GM21786 (cell line): ENCODE results near the gene STRADB.
"Not testable (repeated sequence)": the region's sequence is repeated elsewhere in the genome, so short reads cannot be mapped to it uniquely, and the experiment has no call there.

Source experiments
- ATAC-seq: cut with Tn5 transposase; IDR thresholded peaks from one replicate; pipeline ENCODE4 v1.9.1; 2021; ENCODE audit not compliant: unreplicated experiment

The STRADB gene

DNA sequence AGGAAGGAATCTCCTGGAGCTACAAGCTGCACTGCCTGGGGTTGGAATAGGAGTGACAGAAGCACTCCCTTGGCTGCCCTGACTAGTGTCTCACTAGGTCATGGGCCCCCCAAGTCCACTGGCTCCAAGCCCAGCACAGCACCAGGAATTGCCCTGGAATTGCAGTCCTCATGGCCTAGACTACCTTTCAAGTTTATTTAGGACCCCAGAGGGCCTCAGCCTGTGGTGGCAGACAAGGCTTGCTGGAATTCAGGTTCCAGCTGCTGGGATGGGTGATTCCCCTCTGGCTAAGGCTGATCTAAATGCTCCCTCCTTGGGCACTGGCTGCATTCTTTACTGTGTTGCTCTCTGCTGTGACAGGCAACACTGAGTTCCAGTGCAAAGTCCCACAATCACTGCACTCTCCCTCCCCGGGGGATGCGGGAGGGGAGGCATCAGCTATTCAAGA is 14.0 kb downstream of the STRADB start:
- ATAC-seq: no peak

DNA sequence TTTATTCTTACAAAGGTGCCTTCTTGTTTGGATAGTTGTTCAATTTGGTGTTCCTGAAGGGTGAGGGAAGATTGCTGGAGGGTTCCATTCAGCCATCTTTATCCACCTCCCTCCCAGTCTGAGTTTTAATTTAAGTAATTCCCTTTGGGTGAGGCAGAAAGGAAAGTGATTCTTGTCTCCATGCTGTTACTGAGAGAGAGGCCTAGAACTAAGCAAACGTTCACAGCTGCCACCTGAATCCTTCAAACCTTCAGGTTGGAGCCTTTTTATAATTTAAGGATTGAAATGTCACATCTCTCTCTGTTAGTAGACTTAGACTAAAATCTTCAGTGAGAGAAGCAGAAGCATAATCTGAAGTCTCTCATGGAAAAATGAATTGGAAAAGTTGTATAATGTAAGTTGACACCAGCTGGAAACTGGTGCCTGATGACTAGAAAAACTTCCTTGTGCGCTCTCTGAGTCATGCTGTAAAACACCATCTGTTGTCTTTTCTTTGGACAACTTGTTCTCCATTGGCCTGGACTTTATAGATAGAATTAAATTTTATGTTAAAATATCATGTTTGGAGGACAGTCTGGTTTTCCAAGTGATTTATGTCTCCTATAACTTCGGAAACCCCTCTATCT is 14.6 kb downstream of the STRADB start:
- no peak for ATAC-seq

DNA sequence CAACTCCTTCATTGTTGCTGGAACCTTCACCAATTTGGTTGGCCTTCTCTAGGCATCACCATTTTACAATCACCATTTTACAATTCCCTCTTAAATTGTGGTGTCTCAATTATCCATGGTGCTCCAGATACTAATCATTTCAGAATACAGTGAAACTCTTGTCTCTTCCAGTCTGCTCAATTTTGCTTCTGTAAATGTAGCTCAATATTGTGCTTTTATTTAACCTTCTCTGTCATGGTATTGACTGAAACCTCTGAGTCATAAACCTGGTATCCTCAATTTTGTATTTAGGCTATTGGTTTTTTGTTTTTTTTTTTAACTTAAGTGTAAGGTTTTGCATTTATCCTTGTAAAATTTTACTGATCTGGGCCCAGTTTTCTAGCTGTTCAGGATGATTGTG is 16.1 kb downstream of the STRADB start:
- no peak for ATAC-seq

DNA sequence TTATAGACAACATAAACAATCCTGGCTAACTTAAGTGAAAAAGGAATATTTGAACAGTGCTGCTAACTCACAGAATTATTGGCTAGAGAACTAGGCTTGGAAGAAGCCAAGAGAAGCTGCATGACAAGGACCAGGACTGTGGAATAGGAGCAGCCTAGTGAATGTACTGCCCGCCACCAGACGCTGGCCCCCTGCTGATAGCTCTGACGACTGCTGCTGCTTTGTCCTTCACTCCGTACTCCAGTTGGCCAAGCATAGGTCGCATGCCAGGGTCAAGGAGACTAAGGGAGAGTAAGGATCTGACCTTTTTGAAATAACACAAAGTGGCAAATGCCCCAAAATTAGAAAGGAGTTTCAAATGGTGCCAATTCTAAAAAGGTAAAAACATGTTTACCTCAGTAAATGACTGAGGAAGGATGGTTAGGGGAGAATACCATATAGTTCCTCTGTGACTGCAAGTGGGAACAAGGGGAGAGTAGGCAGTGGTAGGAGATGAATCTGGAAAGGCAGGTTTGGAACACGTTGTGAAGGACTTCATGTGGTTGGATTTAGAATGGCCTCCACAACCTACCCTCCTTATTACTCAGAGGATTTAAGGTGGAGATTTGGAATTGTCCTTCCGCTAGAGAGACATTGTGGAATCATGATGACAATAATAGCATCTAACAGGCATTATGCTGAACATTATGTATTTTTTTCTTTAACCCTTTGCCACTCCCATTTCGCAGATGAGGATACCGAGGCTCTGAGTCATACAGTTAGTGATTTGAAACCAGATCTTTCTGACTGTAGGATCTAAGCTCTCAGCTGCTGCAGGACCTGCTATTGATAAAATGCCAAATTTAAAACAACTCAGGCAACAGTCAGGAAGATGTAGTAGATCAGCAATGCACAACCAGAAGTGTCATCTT is 19.5 kb downstream of the STRADB start:
- no peak for ATAC-seq

DNA sequence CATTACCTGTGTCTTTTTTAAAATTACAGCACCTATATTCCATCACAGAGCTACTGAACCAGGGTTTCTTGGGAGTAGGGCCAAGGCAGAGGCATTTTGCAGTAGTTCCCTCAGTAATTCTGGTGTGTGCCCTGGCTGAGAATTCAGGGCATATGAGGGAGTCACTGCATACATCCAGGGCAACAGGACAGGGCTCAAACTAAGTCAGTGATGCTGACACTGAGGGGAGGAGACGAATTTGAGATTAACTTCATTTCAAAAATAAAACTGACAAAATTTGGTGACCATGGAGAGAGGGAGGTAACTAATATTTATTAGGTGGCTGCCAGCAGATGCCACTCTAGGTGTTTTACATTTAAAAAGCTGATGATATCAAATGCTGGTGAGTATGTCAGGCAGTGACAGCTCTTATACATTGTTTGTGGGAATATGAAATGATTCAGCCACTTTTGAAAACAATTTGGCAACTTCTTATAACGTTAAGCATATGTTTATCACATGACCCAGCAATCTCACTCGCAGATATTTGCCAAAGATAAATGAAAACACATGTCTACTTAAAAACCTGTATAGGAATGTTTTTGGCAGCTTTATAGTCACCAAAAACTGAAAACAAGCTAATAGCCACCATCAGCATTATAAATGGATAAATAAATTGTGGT is 20.3 kb downstream of the STRADB start:
- no peak for ATAC-seq

DNA sequence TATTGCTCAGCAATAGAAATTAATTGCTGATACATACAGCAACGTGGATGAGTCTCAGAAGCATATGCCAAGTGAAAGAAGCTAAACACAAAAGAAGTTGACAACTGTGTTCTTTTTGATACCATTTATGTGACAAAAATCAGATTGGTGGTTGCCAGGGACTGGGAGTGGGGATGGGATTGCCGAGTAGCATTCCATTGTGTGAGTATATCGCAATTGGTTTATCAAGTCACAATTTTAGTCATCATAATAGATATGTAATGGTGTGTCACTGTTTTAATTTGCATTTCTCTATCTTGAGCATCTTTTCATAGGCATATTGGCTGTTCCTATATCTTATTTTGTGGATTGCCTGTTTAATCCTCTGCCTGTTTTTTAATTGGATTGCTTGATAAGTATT is 20.9 kb downstream of the STRADB start:
- no peak for ATAC-seq

DNA sequence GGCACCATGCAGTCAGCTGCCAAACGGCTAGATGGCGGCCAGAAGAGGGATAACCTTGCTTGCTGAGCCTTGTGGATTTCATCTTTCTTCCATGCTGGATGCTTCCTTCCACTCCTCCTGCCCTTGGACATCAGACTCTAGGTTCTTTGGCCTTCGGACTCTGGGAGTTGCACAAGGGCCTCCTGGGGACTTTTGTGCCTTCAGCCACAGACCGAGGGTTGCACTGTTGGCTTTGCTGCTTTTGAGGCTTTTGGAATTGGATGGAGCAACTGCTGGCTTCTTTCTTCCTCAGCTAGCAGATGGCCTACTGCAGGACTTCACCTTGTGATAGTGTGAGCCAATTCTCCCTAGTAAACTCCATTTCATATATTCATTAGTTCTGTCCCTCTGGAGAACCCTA is 31.0 kb downstream of the STRADB start:
- no peak for ATAC-seq

DNA sequence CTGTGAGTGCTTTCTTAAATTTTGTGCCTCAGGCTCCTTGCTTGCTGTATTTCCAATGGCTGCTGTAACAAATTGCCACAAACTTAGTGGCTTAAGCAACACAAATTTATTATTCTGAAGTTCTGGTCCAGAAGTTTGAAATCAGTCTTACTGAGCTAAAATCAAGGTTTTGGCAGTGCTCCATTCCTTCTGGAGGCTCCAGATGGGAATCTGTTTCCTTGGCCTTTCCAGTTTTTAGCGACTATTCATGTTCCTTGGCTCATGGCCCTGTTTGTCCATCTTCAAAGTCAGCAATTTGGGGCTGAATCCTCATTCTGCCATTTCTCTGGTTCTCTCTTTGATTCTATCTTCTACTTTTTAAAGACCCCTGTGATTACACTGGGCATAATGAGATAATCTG is 31.8 kb downstream of the STRADB start:
- no peak for ATAC-seq

DNA sequence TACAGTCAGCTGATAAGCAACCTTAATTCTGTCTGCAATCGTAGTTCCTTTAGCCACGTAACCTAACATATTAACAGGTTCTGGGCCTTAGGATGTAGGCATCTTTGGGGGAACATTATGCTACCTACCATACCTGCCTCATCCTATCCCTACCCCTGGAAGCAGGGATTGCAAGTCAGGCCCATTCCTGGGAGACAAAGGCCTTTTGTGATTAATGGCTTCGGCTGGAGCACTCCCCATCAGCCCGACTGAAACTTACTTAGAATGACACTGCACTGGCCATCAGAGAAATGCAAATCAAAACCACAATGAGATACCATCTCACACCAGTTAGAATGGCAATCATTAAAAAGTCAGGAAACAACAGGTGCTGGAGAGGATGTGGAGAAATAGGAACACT is 32.2 kb downstream of the STRADB start:
- ATAC-seq: not testable (repeated sequence)

DNA sequence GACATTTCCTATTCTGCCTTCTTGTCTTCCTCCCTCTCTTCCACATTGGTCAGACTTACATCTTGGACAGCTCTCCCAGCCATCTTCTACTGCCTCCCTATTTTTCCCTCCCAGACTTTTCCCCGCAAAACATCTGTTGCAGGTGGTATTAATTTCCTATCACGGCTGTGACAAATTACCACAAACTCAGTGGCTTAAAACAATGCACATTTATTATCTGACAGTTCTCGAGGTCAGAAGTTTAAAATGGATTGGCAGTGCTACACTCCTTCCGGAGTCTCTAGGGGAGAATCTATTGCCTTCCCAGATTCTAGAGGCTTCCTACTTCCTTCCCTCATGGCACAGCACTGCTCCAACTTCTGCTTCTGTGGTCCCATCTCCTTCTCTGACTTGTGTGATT is 33.3 kb downstream of the STRADB start:
- no peak for ATAC-seq

DNA sequence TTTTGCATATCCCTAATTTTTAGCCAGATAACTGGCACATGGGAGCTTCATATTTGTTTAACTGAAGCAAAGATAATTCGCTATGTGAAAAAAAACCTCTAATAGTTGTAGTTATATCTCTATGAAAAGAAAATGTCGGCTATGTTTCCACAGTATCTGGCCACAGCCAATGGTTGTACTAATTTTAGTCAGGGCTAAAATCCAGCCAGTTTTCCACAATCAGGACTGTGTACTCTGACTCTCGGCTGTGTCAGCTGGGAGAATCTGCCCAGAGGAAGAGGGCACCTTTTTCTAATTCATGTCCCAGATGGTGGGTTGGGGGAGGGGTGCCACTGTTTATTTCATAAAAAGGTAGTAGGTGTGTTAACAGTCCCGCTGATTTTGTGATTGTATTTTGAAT is 38.8 kb downstream of the STRADB start:
- no peak for ATAC-seq

DNA sequence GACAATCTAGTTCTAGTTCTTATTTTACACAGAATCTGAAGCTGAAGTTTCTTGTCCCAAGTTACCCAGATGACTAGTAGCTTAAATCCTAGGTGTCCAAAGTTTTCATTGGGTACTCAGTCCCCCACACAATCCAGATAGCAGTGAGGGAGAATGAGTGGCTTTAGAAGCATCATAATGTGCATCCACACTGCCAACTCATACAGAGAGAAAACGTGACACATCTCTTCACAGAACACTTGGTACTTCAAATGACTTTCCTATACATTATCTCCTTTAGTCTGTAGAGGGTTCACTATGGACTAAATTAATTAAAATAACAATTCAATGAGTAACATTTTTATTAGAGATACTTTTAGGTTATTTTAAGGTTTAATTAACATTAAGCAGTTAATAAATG is 45.2 kb downstream of the STRADB start:
- ATAC-seq: no peak

DNA sequence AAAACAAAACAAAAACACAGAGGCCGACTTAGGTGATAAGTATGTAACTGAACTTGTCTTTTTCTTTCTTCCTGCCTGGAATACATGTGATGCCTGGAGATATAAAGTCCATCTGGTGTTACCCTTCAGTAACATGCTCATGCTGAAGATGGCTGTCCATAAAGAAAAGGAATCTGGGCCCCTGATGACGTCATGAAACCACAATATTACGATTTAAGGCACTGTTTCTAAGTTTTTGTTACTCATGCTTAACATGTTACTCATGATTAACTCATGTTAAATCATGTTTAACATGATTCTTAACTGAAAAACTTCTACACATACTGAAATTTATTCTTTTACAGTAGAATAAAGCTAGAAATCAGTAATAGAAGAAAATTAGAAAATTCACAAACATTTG is 49.0 kb downstream of the STRADB start:
- no peak for ATAC-seq

DNA sequence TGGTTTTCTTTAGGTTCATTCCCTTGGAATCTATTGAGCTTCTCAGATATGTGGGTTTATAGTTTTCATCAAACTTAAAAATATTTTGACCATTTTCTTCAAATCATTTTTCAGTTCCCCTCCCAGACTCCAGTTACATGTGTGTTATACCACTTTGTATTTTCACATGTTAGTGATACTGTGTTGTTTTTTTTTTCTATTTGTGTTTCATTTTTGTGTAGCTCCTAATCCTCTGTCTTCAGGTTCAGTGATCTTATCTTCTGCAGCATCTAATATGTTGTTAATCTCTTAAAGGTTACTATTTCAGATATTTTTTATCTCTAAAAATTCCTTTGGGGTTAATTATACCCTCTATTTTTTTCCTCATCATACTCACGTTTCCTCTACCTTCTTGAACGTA is 51.2 kb downstream of the STRADB start:
- no peak for ATAC-seq

DNA sequence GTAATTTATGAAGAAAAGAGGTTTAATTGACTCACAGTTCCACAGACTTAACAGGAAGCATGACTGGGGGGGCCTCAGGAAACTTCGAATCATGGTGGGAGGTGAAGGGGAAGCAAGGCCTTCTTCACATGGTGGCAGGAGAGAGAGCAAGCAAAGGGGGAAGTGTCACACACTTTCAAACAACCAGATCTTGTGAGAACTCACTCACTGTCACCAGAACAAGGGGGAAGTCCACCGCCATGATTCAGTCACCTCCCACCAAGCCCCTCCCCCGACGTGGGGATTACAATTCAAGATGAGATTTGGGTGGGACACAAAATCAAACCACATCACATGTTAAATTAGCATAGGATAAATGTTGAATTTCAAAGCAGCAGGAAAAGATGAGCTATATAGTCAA is 56.2 kb downstream of the STRADB start:
- ATAC-seq: no peak

DNA sequence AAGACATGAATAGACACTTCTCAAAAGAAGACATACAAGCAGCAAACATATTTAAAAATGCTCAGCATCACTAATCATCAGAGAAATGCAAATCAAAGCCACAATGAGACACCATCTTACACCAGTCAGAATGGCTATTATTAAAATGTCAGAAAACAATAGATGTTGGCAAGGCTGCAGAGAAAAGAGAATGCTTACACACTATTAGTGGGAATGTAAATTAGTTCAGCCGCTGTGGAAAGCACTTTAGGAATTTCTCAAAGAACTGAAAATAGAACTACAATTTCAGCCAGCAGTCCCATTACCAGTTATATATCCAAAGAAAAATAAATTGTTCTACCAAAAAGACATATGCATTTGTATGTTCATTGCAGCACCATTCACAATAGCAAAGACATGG is 61.7 kb downstream of the STRADB start:
- no peak for ATAC-seq

DNA sequence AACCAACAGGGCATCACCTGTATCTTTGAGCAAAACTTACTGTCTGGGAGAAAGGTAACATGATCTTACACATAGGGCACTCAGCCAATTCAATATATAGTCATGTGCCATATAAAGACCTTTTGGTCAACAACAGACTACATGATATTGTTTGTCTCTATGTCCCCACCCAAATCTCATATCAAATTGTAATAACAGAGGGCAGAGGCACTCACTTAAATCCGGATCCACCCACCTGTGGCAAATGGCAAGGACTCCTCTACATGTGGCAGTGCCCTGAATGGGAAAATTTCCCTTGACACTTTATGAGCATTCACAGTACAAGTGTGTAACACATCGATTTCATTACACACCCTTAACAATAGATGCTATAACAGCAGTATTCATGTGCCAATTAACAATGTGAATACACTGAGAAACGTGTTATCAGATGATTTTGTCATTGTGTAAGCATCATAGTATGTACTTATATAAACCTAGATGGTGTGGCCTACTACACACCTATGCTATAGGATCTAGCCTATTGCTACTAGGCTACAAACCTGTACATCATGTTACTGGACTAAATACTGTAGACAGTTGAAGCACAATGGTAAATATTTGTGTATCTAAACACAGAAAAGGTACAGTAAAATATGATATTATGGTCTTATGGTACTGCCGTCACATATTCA is 64.2 kb downstream of the STRADB start:
- ATAC-seq: no peak

DNA sequence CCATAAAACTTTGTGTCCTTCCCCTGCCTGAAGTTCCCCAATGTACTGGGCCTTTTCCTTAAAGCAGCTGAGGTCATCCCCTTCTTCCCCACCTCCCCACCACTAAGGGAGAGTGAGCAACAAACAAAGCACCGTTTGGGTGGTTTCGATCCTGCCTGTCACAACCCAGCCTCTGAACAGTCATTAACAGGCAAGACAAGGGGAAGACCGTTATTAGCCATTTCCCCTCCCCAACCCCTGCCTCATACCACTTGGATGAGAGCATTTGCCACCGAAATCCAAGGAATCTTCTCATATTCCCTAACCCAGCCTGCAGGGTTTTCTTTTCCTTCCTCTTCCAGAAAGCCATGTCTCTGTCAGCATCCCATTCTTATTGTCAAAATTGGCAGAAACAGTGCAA is 65.6 kb downstream of the STRADB start:
- ATAC-seq: no peak

DNA sequence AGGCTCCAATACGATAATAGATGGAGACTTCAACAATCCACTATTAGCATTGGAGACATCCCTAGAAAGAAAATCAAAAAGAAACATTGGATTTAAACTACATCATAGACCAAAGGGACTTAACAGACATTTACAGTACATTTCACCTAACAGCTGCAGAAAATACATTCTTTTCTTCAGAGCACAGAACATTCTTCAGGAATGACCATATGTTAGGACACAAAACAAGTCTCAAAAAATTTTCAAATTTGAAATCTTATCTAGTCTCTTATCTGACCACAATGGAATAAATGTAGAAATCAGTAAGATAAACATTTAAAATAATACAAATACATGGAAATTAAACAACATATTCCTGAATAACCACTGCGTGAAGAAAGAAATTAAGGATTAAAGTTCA is 68.7 kb downstream of the STRADB start:
- no peak for ATAC-seq

DNA sequence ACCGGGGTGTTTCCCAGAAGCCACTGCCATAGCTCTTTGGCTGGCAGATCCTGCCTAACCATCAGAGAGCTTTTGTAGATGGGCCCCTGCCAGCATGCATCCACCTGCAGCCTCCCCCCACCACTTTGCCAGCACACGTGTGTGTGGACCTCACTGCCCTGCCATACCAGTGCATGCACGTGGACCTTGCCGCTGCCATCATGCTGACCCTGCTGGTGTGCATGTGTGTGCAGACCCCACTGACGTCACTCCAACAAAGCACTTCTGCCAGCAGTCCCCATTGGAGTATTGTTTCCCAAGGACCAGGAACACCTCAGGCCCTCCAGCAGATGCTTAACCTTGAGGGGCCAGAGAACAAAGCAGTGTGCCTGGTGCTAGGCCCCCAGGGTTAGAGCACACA is 71.4 kb downstream of the STRADB start:
- ATAC-seq: no peak

DNA sequence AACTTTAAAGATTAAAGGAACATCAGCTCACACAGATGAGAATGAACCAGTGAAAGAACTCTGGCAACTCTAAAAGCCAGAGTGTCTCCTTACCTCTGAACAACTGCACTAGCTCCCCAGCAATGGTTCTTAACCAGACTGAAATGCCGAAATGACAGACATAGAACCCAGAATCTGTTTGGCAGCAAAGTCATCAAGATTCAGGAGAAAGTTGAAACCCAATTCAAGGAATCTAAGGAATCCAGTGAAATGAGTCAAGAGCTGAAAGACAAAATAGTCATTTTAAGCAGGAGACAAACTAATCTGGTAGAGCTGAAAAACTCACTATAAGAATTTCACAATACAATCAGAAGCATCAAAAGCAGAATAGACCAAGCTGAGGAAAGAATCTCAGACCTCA is 72.0 kb downstream of the STRADB start:
- ATAC-seq: no peak
